Mammary epithelial cell (primary cell): Measurements from ENCODE around the gene CPNE9.

Experiments used
- EZH2 ChIP-seq: IDR thresholded peaks from 2 replicates; pipeline ENCODE4 v1.6.1; 2012; ENCODE audit warnings: low read length, inconsistent platforms, borderline replicate concordance
- TF ChIP-seq, protein P1 (sequence below), 2 donors: IDR thresholded peaks in 1 of 2; conservative IDR thresholded peaks in 1 of 2; 2 replicates each; pipeline ENCODE4 v1.5.1; 2011 to 2012; ENCODE audit warnings: inconsistent platforms in 2 of 2, low read length in 2 of 2, mild to moderate bottlenecking in 2 of 2, control low read depth in 1 of 2, low read depth in 1 of 2; ENCODE audit not compliant: insufficient read depth in 1 of 2; ENCODE audit errors: extremely low read depth in 1 of 2

DNA sequence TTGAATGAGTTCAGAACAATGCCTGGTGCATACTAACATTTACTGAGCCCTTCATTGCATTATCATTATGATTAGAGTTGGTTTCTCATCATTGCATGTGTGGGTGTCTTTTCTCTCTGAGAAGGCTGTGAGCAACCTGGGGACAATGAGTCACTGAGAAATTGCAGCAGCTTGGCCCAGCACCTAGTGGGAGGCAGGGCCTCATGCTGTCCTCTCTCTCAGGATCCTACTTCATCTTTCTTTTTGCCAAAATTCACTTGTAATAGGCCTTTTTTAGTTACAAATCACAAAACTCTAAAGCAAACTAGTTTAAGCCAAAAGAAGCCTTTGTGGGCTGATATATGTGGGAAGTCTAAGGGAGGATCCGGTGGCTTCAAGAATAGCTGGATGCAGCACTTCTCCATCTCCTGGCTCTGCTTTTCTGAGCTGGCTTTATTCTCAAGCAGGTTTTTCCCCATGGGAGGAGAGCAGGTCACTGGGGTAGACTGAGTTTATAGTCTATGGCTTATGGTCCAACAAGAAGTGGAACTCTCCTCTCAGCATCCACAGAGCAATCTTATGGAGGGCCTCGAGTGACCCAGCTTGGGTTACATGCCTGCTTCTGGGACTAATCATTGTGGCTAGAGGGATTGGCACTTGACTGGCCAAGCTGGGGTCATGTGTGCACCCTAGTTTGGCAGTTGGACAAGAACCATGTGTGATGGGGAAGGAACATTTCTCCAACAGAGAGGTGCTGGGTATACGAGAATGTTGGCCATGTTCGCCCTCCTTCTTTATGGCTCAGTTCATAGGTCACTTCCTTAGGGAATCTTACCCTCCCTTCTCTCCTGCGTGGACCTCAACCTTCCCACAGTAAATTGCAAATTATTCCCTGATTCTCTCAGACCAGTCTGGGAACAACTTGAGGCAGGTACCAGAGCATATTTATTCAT lies 74.8 kb downstream of the CPNE9 start:
- TF ChIP-seq, protein P1, sequence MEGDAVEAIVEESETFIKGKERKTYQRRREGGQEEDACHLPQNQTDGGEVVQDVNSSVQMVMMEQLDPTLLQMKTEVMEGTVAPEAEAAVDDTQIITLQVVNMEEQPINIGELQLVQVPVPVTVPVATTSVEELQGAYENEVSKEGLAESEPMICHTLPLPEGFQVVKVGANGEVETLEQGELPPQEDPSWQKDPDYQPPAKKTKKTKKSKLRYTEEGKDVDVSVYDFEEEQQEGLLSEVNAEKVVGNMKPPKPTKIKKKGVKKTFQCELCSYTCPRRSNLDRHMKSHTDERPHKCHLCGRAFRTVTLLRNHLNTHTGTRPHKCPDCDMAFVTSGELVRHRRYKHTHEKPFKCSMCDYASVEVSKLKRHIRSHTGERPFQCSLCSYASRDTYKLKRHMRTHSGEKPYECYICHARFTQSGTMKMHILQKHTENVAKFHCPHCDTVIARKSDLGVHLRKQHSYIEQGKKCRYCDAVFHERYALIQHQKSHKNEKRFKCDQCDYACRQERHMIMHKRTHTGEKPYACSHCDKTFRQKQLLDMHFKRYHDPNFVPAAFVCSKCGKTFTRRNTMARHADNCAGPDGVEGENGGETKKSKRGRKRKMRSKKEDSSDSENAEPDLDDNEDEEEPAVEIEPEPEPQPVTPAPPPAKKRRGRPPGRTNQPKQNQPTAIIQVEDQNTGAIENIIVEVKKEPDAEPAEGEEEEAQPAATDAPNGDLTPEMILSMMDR (conservative IDR thresholded peaks at IDR 0.05 in 1 of 2, IDR thresholded peaks at IDR 0.05 in 1 of 2; ENCODE audit: extremely low read depth in 1 of 2, insufficient read depth in 1 of 2, low read depth in 1 of 2, low read length in 2 of 2) = no peak
- TF ChIP-seq EZH2 = no peak
